ENCODE measurements around the gene GMPPB.

DNA sequence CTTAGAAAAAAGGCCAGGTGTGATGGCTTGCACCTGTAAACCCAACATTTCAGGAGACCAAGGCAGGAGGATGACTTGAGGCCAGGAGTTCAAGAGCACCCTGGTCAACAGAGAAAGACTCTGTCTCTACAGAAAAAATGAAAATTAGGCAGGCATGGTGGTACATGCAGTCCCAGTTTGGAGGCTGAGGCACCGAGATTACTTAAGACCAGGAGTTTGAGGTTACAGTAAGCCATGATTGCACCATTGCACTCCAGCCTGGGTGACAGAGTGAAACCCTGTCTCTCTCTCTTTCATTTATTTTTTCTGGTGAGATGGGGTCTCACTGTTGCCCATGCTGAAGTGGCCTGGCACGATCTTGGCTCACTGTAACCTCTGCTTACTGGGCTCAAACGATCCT is 37.9 kb upstream of the GMPPB start:
- TF ChIP-seq ZNF274 (IDR thresholded peaks at IDR 0.05; ENCODE audit: borderline replicate concordance, extremely low read depth, low read length): no peak
- TF ChIP-seq YY1 (IDR thresholded peaks at IDR 0.05; ENCODE audit: low read depth, low read length): no peak
- no peak for TF ChIP-seq POLR2A (IDR thresholded peaks at IDR 0.05; ENCODE audit: control extremely low read depth in 1 of 2, low read depth in 2 of 2, low read length in 2 of 2)
- TF ChIP-seq, protein P1, sequence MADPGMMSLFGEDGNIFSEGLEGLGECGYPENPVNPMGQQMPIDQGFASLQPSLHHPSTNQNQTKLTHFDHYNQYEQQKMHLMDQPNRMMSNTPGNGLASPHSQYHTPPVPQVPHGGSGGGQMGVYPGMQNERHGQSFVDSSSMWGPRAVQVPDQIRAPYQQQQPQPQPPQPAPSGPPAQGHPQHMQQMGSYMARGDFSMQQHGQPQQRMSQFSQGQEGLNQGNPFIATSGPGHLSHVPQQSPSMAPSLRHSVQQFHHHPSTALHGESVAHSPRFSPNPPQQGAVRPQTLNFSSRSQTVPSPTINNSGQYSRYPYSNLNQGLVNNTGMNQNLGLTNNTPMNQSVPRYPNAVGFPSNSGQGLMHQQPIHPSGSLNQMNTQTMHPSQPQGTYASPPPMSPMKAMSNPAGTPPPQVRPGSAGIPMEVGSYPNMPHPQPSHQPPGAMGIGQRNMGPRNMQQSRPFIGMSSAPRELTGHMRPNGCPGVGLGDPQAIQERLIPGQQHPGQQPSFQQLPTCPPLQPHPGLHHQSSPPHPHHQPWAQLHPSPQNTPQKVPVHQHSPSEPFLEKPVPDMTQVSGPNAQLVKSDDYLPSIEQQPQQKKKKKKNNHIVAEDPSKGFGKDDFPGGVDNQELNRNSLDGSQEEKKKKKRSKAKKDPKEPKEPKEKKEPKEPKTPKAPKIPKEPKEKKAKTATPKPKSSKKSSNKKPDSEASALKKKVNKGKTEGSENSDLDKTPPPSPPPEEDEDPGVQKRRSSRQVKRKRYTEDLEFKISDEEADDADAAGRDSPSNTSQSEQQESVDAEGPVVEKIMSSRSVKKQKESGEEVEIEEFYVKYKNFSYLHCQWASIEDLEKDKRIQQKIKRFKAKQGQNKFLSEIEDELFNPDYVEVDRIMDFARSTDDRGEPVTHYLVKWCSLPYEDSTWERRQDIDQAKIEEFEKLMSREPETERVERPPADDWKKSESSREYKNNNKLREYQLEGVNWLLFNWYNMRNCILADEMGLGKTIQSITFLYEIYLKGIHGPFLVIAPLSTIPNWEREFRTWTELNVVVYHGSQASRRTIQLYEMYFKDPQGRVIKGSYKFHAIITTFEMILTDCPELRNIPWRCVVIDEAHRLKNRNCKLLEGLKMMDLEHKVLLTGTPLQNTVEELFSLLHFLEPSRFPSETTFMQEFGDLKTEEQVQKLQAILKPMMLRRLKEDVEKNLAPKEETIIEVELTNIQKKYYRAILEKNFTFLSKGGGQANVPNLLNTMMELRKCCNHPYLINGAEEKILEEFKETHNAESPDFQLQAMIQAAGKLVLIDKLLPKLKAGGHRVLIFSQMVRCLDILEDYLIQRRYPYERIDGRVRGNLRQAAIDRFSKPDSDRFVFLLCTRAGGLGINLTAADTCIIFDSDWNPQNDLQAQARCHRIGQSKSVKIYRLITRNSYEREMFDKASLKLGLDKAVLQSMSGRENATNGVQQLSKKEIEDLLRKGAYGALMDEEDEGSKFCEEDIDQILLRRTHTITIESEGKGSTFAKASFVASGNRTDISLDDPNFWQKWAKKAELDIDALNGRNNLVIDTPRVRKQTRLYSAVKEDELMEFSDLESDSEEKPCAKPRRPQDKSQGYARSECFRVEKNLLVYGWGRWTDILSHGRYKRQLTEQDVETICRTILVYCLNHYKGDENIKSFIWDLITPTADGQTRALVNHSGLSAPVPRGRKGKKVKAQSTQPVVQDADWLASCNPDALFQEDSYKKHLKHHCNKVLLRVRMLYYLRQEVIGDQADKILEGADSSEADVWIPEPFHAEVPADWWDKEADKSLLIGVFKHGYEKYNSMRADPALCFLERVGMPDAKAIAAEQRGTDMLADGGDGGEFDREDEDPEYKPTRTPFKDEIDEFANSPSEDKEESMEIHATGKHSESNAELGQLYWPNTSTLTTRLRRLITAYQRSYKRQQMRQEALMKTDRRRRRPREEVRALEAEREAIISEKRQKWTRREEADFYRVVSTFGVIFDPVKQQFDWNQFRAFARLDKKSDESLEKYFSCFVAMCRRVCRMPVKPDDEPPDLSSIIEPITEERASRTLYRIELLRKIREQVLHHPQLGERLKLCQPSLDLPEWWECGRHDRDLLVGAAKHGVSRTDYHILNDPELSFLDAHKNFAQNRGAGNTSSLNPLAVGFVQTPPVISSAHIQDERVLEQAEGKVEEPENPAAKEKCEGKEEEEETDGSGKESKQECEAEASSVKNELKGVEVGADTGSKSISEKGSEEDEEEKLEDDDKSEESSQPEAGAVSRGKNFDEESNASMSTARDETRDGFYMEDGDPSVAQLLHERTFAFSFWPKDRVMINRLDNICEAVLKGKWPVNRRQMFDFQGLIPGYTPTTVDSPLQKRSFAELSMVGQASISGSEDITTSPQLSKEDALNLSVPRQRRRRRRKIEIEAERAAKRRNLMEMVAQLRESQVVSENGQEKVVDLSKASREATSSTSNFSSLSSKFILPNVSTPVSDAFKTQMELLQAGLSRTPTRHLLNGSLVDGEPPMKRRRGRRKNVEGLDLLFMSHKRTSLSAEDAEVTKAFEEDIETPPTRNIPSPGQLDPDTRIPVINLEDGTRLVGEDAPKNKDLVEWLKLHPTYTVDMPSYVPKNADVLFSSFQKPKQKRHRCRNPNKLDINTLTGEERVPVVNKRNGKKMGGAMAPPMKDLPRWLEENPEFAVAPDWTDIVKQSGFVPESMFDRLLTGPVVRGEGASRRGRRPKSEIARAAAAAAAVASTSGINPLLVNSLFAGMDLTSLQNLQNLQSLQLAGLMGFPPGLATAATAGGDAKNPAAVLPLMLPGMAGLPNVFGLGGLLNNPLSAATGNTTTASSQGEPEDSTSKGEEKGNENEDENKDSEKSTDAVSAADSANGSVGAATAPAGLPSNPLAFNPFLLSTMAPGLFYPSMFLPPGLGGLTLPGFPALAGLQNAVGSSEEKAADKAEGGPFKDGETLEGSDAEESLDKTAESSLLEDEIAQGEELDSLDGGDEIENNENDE (IDR thresholded peaks at IDR 0.05; ENCODE audit: insufficient replicate concordance, low read length): no peak
- TF ChIP-seq, protein P2, sequence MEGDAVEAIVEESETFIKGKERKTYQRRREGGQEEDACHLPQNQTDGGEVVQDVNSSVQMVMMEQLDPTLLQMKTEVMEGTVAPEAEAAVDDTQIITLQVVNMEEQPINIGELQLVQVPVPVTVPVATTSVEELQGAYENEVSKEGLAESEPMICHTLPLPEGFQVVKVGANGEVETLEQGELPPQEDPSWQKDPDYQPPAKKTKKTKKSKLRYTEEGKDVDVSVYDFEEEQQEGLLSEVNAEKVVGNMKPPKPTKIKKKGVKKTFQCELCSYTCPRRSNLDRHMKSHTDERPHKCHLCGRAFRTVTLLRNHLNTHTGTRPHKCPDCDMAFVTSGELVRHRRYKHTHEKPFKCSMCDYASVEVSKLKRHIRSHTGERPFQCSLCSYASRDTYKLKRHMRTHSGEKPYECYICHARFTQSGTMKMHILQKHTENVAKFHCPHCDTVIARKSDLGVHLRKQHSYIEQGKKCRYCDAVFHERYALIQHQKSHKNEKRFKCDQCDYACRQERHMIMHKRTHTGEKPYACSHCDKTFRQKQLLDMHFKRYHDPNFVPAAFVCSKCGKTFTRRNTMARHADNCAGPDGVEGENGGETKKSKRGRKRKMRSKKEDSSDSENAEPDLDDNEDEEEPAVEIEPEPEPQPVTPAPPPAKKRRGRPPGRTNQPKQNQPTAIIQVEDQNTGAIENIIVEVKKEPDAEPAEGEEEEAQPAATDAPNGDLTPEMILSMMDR (IDR thresholded peaks at IDR 0.05; ENCODE audit: control extremely low read depth in 1 of 3, insufficient read depth in 1 of 3, low read depth in 1 of 3, low read length in 3 of 3): no peak

All from H1 (cell line).